ENCODE results near the gene TNFAIP8L3. TPM values are rescaled to one million over a fixed set of nuclear protein-coding genes. Genes with fewer than 3 reads are reported as not detected.

Gene TNFAIP8L3
- total and polyA plus RNA-seq, 2 of the 4 experiments (the other 2 are of a cell fraction): 0.29 to 0.90 TPM

DNA sequence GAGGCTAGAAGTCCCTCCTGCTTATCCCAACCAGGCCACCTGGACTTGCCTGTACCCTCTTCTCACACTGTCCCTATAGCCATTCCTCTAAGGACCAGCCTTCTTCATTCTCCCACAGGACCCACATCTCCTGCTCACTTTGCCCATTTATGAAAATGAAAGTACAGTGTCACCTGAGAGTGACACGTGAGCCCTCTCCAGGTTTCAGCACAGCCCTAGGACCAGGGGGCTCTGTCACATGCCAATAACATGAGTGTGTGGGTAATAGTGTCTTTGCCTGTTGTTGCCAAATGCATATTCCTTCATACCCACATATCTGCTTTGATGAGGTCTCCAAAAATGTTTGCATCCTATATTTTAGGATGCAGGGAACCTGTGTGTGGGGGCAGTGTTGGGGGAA is 42.3 kb upstream of the TNFAIP8L3 start:
- H3K4me2 ChIP-seq (ENCODE audit: low read depth, low read length): no peak overlapping the region
- H3K56ac ChIP-seq (ENCODE audit: extremely low read depth, insufficient read depth, low read length): no peak overlapping the region
- no peak overlapping the region for H4K5ac ChIP-seq (ENCODE audit: low read depth, low read length)
- CTCF ChIA-PET: interaction anchor here (1.7 kb wide), 1 partner anchor 26 kb away, joined by 5 read pairs; no protein-coding TSS in a partner anchor
- no peaks in the 10 kb centered on the region for H3K79me1 ChIP-seq (ENCODE audit: low read depth in 1 of 2, low read length in 2 of 2)
- H4K91ac ChIP-seq (ENCODE audit: insufficient read depth, low read depth, low read length): no peak overlapping the region
- H3K9me3 ChIP-seq (ENCODE audit: control insufficient read depth, insufficient read depth, low read length): peaks cover 2% of the 10 kb centered on the region; the same call in 1 of the 2 replicates
- H3K36me3 ChIP-seq (ENCODE audit: control insufficient read depth, insufficient read depth, low read length): no peaks in the 10 kb centered on the region
- peaks cover 4% of the 10 kb centered on the region; the same call in 1 of the 2 replicates for H4K20me1 ChIP-seq (ENCODE audit: insufficient read depth, low read length)
- no peak overlapping the region for H2BK120ac ChIP-seq (ENCODE audit: low read depth, low read length)
- H3K27ac ChIP-seq (ENCODE audit: insufficient read depth, low read length): no peak overlapping the region
- DNase-seq (no peak), ATAC-seq (ENCODE audit: low read depth) (no peak)
- BruUV-seq (replicated peaks): no TSS peak
- no CpG with 5 or more reads among the region's 1 CpG for WGBS, 2 experiments (ENCODE audit: extremely low coverage in 2 of 2, insufficient read length in 1 of 2)
- H3K4me3 ChIP-seq (ENCODE audit: insufficient read depth, low read depth, low read length): no peak overlapping the region
- H2AFZ ChIP-seq (replicated peaks; ENCODE audit: low read length, poor library complexity): no peak overlapping the region
- H2BK15ac ChIP-seq (ENCODE audit: low read depth, low read length): no peak overlapping the region
- H2BK5ac ChIP-seq (ENCODE audit: low read depth, low read length, poor library complexity, severe bottlenecking): no peak overlapping the region
- in situ Hi-C loops (cut with MboI; ENCODE audit: low sequenced_read_pairs) (no loop called here), intact Hi-C loops (cut with micrococcal nuclease) (no loop called here), dilution Hi-C loops (cut with HindIII; ENCODE audit: low sequenced_read_pairs, unreplicated experiment) (no loop called here)
- no peak overlapping the region for H2AK9ac ChIP-seq (replicated peaks; ENCODE audit: low read depth, low read length, poor library complexity)
- peaks cover 4% of the 10 kb centered on the region for H3K4me1 ChIP-seq (ENCODE audit: control insufficient read depth, insufficient read depth, low read length)
- H3K9me1 ChIP-seq (ENCODE audit: insufficient read depth, low read length): peaks cover 4% of the 10 kb centered on the region
- H3K18ac ChIP-seq (ENCODE audit: low read depth, low read length): no peak overlapping the region
- H3K14ac ChIP-seq (replicated peaks; ENCODE audit: low read depth, low read length): no peak overlapping the region
- no peak overlapping the region for H3K9ac ChIP-seq (ENCODE audit: low read depth, low read length)
- no peak overlapping the region for H2AK5ac ChIP-seq (ENCODE audit: low read depth, low read length)
- POLR2A ChIA-PET (ENCODE audit: unreplicated experiment): no interaction called here
- peaks cover 4% of the 10 kb centered on the region; the same call in 1 of the 2 replicates for H3K27me3 ChIP-seq (ENCODE audit: control insufficient read depth, insufficient read depth, low read length)
- H4K8ac ChIP-seq (ENCODE audit: low read depth in 2 of 2, low read length in 2 of 2): no peak overlapping the region
- no peak overlapping the region for H3K4ac ChIP-seq (ENCODE audit: low read depth, low read length)
- TF ChIP-seq POLR2A (IDR thresholded peaks at IDR 0.05; ENCODE audit: low read depth, low read length) (no peak), FOS (IDR thresholded peaks at IDR 0.05; ENCODE audit: low read depth, low read length) (no peak), MXI1 (IDR thresholded peaks at IDR 0.05; ENCODE audit: borderline replicate concordance, low read depth, low read length) (no peak), RCOR1 (IDR thresholded peaks at IDR 0.05; ENCODE audit: insufficient replicate concordance, low read length) (no peak), CEBPB (IDR thresholded peaks at IDR 0.05; ENCODE audit: low read depth, low read length) (no peak), RAD21 (IDR thresholded peaks at IDR 0.05; ENCODE audit: low read length) (no peak), RFX5 (IDR thresholded peaks at IDR 0.05; ENCODE audit: low read depth, low read length) (no peak), NFE2L2 (IDR thresholded peaks at IDR 0.05; ENCODE audit: low read depth, low read length) (no peak), MAFK (IDR thresholded peaks at IDR 0.05; ENCODE audit: low read depth, low read length) (no peak), BHLHE40 (IDR thresholded peaks at IDR 0.05; ENCODE audit: low read depth, low read length) (no peak), MAZ (IDR thresholded peaks at IDR 0.05; ENCODE audit: borderline replicate concordance, low read depth, low read length) (no peak), CHD1 (IDR thresholded peaks at IDR 0.05; ENCODE audit: low read depth, low read length) (no peak), SMC3 (IDR thresholded peaks at IDR 0.05; ENCODE audit: low read depth, low read length) (no peak)
- TF ChIP-seq, protein P1, sequence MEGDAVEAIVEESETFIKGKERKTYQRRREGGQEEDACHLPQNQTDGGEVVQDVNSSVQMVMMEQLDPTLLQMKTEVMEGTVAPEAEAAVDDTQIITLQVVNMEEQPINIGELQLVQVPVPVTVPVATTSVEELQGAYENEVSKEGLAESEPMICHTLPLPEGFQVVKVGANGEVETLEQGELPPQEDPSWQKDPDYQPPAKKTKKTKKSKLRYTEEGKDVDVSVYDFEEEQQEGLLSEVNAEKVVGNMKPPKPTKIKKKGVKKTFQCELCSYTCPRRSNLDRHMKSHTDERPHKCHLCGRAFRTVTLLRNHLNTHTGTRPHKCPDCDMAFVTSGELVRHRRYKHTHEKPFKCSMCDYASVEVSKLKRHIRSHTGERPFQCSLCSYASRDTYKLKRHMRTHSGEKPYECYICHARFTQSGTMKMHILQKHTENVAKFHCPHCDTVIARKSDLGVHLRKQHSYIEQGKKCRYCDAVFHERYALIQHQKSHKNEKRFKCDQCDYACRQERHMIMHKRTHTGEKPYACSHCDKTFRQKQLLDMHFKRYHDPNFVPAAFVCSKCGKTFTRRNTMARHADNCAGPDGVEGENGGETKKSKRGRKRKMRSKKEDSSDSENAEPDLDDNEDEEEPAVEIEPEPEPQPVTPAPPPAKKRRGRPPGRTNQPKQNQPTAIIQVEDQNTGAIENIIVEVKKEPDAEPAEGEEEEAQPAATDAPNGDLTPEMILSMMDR (conservative IDR thresholded peaks at IDR 0.05; ENCODE audit: low read depth, low read length): no peak
- TF ChIP-seq, protein P2, sequence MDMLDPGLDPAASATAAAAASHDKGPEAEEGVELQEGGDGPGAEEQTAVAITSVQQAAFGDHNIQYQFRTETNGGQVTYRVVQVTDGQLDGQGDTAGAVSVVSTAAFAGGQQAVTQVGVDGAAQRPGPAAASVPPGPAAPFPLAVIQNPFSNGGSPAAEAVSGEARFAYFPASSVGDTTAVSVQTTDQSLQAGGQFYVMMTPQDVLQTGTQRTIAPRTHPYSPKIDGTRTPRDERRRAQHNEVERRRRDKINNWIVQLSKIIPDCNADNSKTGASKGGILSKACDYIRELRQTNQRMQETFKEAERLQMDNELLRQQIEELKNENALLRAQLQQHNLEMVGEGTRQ (IDR thresholded peaks at IDR 0.05; ENCODE audit: low read depth, low read length): no peak
- TF ChIP-seq, protein P3, sequence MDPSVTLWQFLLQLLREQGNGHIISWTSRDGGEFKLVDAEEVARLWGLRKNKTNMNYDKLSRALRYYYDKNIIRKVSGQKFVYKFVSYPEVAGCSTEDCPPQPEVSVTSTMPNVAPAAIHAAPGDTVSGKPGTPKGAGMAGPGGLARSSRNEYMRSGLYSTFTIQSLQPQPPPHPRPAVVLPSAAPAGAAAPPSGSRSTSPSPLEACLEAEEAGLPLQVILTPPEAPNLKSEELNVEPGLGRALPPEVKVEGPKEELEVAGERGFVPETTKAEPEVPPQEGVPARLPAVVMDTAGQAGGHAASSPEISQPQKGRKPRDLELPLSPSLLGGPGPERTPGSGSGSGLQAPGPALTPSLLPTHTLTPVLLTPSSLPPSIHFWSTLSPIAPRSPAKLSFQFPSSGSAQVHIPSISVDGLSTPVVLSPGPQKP (IDR thresholded peaks at IDR 0.05; ENCODE audit: borderline replicate concordance, low read depth, low read length): no peak
- no peak overlapping the region for H2BK20ac ChIP-seq (ENCODE audit: low read depth, low read length)
- no peak overlapping the region for H3K23ac ChIP-seq (ENCODE audit: low read depth, low read length)
